Stimulated activated CD4-positive, alpha-beta T cell treated with anti-CD3 and anti-CD28 coated beads, Interleukin-2, amount 100 ng/mL, for 48 hours (primary cell): Measurements from ENCODE around the gene TRIOBP.
"Not testable (repeated sequence)": the region's sequence is repeated elsewhere in the genome, so short reads cannot be mapped to it uniquely, and the experiment has no call there.

ENCODE experiments used
- DNase-seq, 2 donors: peaks; one replicate each; pipeline ENCODE4 v3.0.0-alpha.2; 2020

TRIOBP gene

DNA sequence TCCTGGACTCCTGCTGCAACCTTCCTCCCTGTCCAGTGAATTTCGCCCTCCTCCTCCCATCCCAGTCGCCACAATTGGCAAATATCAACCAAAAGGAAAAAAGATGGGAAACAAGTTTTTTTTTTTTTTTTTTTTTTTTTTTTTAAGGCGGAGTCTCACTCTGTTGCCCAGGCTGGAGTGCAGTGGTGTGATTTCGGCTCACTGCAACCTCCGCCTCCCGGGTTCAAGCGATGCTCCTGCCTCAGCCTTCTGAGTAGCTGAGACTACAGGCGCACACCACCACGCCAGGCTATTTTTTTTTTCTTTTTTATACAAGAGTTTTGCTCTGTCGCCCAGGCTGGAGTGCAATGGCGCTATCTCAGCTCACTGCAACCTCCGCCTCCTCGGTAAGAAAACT is 590 bp upstream of the TRIOBP start:
- DNase-seq: not testable (repeated sequence)

DNA sequence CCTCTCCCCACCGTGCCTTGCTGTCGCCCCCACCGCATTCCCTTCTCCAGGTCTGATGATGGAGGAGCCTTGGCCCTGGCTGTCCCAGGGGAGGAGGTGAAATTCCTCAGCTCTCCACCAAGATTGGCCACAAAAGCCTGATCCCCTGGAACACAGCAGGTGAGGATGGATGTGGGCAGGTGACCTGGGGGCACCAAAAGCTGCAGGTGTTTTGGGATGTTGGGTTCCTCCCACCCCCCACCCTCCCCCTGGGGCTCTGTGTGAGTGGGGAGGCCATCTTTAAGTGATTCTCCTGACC is 639 bp downstream of the TRIOBP start:
- DNase-seq: no peak

DNA sequence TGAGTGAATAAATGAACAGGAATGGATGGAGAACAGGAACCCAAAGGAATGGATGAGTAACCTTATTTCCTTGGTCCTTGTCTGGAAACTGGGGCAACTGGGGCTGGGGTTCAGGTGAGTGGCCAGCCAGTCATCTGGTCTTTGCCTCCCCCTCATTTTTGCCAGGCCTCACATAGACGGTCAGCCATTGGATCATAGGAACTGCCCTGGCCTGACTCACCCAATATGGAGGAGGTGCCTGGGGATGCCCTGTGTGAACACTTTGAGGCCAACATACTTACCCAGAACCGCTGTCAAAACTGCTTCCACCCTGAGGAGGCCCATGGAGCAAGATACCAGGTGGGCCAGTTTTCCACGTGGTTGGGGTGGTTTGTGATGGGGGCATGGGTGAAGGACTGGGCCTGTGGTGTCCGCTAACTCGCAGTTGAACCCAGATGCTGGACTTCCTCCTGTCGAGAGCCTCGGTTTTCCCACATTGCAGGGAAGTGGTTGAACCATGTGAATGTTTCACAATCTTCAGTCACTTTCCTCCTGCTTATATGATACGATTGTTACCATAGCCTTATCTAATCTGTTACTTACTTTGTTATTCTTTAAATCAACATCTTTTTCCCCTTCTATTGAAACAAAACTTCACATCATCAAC is 4.4 kb downstream of the TRIOBP start:
- DNase-seq: no peak

DNA sequence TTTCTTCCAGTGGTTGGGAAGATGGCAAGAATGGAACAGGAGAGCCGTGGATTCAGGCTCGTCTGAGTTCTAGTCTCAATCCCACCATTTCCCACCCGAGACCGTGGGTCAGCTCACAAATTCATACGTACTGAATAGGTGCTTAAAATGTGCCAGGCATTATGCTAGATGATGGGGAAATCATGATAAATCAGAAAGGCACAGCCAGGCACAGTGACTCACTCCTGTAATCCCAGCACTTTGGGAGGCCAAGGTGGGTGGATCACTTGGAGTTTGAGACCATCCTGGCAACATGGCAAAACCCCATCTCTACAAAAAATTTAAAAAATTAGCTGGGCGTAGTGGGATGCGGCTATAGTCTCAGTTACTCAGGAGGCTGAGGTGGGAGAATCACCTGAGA is 7.1 kb downstream of the TRIOBP start:
- no peak for DNase-seq

DNA sequence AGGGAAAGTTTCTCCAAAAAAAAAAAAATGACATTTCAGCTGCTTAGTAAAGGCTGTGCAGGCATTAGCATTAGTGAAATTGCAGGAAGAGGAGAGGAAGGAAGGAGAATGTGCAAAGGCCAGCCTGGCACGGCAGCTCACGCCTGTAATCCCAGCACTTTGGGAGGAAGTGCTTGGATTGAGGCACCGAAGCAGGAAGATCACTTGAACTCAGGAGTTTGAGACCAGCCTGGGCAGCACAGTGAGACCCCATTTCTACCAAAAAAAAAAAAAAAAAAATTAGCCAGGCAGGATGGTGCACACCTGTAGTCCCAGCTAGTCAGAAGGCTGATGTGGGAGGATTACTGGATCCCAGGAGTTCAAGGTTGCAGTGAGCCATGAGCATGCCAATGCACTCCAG is 7.8 kb downstream of the TRIOBP start:
- no peak for DNase-seq

DNA sequence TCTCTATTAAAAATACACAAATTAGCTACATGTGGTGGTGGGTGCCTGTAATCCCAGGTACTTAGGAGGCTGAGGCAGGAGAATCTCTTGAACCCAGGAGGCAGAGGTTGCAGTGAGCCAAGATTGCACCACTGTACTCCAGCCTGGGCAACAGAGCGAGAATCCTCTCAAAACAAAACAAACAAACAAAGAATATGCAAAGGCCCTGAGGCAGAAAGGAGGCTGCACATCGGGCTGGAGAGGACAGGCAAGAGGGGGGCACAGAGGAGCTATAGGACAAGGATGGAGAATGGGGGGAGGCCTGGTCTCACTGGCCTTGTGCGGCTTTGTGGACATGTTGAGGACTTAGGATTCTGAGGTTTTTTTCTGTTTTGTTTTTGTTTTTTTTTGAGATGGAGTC is 8.4 kb downstream of the TRIOBP start:
- no peak for DNase-seq

DNA sequence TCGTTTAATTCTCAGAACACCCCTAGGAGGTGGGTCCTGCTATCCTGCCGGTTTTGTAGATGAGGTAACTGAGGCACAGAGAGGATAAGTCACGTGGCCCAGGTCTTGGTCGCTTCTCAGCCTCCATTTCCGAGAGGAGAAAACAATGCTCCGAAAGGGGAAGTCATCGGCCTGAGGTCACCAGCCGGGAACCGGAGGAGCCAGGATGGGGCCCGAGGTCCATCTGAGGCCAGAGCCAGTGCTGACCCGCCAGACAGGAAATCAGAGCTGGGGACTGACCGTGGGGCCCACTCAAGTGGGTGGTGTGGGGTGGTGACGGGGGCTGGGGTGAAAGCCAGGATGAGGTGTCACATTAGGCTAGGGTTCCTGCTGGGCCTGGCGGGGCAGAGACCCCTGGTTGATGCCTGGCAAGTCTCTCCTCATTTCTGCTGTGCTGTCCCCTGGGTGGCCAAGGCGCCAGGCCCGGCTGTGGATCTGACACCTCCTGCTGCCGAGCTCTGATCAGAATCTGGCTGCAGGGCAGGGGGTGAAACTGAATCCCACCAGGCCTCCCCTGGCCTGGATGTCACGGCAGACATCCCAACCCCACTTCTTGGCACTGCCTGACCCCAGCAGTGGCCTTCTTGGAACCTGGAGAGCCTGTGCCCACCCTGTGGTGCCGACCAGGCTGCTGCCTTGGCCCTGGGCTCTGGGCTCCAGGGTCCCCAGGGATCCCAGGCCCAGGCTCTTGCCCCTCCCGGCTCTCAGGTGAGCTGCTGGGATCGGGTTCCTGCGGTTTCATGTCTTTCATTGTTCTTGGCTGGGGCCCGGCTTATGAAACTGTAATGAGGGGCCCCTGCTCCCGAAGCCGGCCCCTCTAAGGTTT is 12.0 kb downstream of the TRIOBP start:
- DNase-seq: no peak

DNA sequence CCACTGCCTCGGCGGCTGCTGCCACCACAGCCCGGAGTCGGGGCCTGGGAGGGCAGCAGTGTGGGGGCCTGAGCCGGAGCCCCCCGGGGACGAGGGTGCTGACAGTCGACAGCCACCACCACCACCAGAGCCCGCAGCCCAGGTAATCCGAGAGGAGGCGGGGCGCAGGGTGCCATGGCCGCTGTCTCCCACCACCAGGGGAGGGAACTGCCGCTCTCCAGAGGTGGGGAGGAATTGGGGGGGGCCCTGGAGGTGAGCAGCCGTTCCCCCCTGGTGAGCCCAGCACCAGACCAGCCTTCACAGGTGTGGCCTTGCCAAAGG is 12.6 kb downstream of the TRIOBP start:
- no peak for DNase-seq

DNA sequence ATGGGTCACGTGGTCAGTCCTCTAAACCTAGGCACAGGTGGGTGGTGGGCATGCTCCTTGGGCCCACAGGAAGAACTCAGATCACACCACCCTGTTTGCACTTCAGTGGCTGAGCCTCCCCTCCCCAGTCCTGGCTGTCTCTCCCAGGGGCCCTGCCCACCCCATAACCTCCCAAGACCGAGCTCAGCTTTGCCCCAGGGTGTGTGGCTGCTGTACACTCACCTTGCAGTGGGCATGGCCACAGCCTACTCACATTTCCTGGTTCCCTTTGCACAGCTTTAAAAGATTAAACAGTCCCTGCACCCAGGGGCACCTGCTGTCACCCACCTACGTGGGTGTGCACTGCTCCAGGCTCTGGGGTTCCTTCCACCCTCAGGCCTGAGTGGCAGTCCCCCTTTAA is 13.8 kb downstream of the TRIOBP start:
- DNase-seq: no peak

DNA sequence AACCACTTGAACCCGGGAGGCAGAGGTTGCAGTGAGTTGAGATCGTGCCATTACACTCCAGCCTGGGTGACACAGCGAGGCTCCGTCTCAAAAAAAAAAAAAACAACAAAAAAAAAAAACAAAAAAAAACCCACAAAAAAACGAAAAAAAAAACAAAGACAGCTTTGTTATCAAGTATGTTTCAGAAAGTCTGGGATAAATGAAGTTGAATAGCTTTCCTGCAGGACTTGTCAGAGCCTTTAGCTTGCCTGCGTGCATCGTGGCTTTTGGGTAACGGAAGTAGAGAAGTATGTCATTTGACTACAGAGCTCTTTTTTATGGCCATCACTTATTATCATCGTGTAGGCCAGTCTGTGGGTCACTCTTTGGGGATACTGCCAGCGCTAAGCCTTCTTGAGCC is 14.6 kb downstream of the TRIOBP start:
- DNase-seq: no peak

DNA sequence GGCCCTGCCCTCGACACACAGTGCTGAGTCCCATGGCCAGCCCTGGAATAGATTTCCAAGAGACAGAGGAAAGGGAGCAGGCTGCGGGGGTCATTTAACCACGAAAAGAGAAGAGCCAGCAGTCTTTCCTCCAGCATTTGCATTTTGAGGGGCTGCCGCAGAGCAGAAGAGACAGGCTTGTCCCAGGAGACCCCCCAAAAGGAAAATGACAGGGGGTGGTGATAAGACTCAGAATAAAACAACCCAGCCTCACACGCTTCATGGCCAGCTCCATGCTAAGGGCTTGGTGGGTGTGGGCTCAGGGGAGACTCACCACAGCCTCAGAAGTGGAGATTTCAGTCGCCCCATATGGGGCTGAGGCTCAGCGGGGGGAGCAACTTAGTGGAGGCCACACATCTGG is 16.9 kb downstream of the TRIOBP start:
- no peak for DNase-seq

DNA sequence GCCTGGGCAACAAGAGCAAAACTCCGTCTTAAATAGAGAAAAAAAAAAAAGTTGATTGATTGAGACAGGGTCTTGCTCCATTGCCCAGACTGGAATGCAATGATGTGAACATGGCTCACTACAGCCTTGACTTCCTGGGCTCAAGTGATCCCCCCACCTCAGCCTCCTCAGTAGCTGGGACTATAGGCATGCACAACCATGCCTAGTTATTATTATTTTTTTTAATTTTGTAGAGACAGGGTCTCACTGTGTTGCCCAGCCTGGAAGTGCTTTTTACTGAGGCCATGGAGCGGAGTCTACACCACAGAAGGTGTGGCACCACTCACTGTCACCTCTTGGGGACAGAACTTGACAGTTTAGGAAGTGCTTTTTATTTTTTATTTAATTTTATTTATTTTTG is 17.8 kb downstream of the TRIOBP start:
- no peak for DNase-seq

DNA sequence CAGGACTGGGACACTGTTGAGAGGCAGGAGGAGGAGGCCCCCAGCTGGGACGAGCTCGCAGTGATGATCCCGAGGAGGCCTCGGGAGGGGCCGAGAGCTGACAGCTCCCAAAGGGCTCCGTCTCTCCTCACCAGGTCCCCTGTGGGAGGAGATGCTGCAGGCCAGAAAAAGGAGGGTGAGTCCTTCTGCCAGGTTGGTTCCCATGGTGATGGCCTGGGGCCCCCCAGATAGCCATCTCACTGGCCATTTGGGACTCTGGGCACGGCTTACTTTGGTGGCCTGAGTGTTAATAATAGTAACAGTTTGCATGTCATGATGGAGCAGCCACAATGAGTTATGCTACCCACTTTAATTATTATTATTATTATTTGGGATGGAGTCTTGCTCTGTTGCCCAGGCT is 18.9 kb downstream of the TRIOBP start:
- DNase-seq: no peak

DNA sequence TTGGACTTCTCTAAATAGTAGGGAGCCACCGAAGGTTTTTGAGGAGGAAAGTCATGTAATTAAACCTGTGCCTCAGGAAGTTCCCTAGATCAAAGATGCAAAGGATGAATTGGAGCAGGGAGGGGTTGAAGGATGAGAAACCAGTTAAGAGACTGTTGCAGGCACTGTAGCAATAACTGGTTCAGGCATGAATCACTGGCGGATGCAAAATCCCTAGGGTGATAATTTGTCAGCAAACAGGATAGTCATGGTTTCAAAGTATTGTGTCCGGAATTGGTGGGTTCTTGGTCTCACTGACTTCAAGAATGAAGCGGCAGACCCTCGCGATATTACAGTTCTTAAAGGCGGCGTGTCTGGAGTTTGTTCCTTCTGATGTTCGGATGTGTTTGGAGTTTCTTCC is 19.9 kb downstream of the TRIOBP start:
- DNase-seq: no peak

DNA sequence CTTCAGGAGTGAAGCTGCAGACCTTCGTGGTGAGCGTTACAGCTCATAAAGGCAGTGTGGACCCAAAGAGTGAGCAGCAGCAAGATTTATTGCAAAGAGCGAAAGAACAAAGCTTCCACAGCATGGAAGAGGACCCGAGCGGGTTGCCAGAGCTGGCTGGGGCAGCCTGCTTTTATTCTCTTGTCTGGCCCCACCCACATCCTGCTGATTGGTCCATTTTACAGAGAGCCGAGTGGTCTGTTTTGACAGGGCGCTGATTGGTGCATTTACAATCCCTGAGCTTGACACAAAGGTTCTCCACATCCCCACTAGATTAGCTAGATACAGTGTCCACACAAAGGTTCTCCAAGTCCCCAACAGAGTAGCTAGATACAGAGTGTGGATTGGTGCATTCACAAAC is 20.4 kb downstream of the TRIOBP start:
- DNase-seq: not testable (repeated sequence)

DNA sequence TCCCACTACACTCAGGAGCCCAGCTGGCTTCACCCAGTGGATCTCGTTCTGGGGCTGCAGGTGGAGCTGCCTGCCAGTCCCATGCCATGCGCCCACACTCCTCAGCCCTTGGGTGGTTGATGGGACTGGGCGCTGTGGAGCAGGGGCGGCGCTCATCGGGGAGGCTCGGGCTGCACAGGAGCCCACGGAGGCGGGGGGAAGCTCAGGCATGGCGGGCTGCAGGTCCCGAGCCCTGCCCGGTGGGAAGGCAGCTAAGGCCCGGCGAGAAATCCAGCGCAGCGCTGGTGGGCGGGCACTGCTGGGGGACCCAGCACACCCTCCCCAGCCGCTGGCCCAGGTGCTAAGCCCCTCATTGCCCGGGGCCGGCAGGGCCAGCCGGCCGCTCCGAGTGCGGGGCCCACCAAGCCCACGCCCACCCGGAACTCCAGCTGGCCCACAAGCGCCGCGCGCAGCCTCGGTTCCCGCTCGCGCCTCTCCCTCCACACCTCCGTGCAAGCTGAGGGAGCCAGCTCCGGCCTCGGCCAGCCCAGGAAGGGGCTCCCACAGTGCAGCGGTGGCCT is 21.0 kb downstream of the TRIOBP start:
- DNase-seq: not testable (repeated sequence)

DNA sequence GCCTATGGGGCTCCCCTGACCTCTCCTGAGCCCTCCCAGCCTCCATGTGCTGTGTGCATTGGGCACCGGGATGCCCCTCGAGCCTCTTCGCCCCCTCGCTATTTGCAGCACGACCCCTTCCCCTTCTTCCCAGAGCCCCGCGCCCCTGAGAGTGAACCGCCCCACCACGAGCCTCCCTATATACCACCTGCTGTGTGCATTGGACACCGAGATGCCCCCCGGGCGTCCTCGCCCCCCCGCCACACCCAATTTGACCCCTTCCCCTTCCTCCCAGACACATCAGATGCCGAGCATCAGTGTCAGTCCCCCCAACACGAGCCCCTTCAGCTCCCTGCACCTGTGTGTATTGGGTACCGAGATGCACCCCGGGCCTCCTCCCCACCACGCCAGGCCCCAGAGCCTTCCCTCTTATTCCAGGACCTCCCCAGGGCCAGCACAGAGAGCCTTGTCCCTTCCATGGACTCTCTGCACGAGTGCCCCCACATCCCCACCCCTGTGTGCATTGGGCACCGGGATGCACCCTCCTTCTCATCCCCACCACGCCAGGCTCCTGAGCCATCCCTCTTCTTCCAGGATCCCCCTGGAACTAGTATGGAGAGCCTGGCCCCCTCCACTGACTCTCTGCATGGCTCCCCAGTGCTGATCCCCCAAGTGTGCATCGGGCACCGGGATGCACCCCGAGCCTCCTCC is 28.8 kb downstream of the TRIOBP start:
- DNase-seq: no peak

DNA sequence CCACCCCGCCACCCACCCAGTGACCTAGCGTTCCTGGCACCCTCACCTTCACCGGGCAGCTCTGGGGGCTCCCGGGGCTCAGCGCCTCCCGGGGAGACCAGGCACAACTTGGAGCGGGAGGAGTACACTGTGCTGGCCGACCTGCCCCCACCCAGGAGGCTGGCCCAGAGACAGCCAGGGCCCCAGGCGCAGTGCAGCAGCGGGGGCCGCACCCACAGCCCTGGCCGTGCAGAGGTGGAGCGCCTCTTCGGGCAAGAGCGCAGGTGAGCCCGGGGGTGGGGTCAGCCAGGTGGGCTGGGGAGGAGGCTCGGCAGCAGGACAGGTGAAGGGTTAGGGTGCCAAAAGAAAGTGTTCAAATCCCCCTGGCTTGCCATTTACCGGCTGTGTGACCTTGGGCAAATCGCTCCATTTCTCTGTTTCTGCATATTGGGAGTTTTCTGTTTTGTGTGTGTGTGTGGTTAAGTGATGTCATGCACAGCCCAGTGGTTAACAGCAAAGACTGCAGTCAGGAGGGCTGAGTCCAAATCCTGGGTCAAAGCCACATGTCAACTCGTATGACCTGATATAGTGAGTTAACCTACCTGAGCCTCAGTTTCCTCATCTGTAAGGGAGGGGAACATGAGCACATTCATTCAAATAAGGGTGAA is 29.5 kb downstream of the TRIOBP start:
- no peak for DNase-seq

DNA sequence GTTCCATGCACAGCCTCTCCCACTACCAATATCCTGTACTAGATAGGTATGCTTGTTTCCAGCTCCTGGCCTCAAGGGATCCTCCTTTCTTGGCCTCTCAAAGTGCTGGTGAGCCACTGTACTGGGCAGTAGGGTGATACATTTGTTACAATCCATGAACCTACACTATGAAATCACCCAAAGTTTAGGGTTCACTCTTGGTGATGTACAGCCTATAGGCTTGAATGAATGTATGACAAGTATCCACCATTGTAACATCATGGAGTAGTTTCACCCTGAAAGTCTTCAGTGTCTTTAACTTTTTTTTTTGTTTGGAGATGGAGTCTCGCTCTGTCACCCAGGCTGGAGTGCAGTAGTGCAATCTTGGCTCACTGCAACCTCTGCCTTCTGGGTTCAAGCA is 31.8 kb downstream of the TRIOBP start:
- DNase-seq: no peak

DNA sequence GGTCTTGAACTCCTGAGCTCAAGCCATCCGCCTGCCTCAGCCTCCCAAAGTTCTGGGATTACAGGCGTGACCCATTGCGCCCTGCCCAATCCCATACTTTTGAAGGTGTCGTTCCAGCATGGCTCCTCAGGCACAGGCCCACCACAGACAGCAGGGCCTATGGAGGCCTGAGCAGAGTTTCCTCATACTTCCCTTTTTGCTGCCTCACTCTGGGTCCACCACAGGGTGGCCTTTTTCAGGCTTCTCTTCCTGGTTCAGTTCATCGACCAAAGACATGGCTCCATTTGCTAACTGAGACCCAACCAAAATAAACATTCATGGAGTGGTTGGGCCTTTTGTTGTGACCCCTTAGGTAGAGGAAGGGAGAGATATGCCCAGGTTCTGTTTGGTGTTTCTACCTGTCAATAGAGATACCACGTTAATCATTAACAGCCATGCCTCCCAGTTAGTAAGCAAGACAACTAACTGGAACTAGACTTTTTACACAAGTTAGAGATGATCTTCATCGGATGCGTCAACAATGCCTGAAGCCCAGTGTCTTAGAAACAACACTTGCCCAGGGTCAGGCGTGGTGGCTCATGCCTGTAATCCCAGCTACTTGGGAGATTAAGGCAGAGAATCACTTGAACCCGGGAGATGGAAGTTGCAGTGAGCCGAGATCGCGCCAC is 35.1 kb downstream of the TRIOBP start:
- DNase-seq: no peak

DNA sequence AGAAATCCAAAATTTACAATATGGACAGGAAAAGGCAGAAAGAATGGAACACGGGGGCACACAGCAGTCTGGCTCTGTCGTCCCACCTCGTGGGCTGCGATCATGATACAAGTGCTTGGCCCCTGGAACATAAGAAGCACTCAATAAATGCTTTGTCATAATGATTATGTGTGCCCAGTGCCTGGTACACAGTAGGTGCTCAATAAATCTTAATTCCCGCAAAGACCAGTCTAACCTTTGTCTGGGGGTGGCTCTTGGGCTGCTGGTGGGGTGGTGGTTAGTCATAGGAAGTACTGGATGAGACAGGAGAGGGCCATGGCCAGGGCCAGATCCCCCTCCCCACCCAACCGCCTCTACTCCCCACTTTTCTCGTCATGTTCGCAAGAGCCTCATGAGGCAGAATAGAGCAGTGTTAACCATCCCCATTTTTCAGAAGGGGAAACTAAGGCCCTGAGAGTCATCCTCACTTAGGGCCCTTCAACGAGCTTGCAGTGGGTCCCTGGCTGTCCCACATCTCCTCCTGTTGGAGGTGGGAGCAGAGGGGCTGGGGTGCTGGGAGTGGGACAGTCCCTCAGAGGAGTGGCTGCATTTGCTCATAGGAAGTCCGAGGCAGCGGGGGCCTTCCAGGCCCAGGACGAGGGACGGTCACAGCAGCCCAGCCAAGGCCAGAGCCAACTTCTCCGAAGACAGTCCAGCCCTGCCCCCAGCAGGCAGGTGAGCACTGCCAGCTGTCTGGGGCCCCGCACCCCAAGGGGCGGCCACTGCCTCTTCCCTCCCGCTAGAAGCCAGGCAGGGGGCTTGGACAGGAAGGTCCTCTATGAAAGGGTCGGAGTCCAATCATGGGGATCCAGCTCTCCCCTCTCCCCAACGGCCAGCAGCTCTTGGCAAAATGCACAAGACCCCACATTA is 36.1 kb downstream of the TRIOBP start:
- DNase-seq: no peak
